ENCODE measurements around the gene RALGPS1.
"Not testable (repeated sequence)": the region's sequence is repeated elsewhere in the genome, so short reads cannot be mapped to it uniquely, and the experiment has no call there.

RALGPS1 gene

DNA sequence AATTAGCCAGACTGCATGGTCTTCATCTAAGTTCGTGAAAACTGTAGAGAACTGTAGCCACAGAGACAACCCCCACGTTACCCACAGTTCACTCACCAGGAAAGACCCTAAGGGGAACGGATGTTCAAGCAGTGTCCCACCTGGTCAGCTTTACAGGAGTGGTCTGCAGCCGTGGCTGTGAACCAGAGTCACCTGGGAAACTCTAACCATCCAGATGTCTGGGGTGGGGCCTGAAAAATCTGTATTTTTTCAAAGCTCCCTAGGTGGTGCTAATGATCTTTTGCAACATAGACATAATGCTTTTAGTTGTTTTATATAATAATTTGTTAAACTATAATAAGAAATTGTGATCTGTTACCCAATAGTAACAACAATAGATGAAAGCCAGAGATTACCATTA lies 255.5 kb downstream of the RALGPS1 start:
- in situ Hi-C loops (cut with MboI; ENCODE audit: low pct_unique_long_range_greater_than_20kb, low sequenced_read_pairs, unreplicated experiment), result no loop called here
- TF ChIP-seq, protein P1, sequence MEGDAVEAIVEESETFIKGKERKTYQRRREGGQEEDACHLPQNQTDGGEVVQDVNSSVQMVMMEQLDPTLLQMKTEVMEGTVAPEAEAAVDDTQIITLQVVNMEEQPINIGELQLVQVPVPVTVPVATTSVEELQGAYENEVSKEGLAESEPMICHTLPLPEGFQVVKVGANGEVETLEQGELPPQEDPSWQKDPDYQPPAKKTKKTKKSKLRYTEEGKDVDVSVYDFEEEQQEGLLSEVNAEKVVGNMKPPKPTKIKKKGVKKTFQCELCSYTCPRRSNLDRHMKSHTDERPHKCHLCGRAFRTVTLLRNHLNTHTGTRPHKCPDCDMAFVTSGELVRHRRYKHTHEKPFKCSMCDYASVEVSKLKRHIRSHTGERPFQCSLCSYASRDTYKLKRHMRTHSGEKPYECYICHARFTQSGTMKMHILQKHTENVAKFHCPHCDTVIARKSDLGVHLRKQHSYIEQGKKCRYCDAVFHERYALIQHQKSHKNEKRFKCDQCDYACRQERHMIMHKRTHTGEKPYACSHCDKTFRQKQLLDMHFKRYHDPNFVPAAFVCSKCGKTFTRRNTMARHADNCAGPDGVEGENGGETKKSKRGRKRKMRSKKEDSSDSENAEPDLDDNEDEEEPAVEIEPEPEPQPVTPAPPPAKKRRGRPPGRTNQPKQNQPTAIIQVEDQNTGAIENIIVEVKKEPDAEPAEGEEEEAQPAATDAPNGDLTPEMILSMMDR (IDR thresholded peaks at IDR 0.05; ENCODE audit: extremely low read depth, insufficient read depth, missing control alignments), result no peak
- DNase-seq (ENCODE audit: low spot score), result no peak

DNA sequence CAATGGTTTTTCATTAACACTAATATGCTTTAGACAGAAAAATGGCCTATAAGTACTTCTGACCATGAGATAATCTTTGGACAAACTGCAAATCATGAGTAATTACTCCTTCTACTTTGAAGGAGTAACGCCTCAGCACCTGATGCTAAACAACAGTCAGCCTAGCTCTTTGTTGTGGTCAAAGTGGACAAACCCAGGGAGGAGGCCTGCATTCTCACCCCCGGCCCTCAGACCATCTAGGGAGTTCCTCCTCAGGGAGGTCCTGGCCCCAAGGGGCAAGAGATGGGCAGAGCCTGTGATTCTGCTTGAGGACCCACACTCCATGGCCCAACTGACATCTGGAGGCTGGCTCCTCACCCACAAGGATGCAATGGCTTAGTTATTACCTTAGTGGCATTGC lies 256.1 kb downstream of the RALGPS1 start:
- TF ChIP-seq, protein P1 (IDR thresholded peaks at IDR 0.05; ENCODE audit: extremely low read depth, insufficient read depth, missing control alignments), result no peak
- in situ Hi-C loops (cut with MboI; ENCODE audit: low pct_unique_long_range_greater_than_20kb, low sequenced_read_pairs, unreplicated experiment), result no loop called here
- peak; percentile 40 for DNase-seq (ENCODE audit: low spot score)

DNA sequence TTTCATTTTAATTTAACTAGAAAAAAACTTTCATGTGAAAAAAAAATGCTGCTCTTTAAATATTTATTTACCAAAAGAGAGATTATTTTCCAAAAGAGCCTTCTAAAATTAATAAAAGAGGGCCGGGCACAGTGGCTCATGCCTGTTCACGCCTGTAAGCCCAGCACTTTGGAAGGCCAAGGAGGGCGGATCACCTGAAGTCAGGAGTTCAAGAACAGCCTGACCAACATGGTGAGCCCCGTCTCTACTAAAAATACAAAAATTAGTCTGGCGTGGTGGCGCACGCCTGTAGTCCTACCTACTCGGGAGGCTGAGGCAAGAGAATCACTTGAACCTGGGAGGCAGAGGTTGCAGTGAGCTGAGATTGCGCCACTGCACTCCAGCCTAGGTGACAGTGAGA lies 256.8 kb downstream of the RALGPS1 start:
- DNase-seq (ENCODE audit: low spot score); in situ Hi-C loops (cut with MboI; ENCODE audit: low pct_unique_long_range_greater_than_20kb, low sequenced_read_pairs, unreplicated experiment): not testable (repeated sequence)

DNA sequence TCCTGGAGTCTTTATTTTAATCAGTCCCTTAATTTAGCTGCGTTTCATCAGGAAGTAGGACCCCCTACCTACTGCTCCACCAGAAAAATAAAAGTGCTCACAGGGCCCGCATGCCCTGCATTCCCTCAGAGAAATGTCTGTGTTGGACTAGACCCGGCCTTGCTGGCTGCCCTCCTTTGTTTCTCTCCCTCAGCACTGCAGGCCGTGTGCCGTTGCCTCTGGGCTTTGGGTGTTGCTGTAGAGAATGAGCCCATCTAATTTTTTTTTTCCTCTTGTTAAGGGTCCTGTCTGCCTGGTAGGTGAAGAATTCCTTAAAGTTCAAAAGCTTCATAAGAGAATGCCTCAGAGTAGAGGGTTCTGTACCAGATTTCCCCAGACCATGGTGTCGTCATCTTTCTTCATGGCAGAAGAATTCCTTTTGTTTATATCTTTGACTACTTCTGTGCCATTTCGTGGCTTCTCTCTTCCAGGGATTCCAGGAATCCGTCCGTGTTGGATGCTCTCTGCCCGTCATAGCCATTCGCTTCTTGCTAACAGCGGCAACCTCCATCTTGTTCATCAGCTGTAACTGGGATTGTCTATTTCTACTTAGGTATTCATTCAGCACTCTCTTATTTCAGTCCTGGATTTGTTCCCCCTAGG lies 257.6 kb downstream of the RALGPS1 start:
- in situ Hi-C loops (cut with MboI; ENCODE audit: low pct_unique_long_range_greater_than_20kb, low sequenced_read_pairs, unreplicated experiment), result no loop called here
- no peak for DNase-seq (ENCODE audit: low spot score)
- TF ChIP-seq, protein P1 (IDR thresholded peaks at IDR 0.05; ENCODE audit: extremely low read depth, insufficient read depth, missing control alignments), result no peak

DNA sequence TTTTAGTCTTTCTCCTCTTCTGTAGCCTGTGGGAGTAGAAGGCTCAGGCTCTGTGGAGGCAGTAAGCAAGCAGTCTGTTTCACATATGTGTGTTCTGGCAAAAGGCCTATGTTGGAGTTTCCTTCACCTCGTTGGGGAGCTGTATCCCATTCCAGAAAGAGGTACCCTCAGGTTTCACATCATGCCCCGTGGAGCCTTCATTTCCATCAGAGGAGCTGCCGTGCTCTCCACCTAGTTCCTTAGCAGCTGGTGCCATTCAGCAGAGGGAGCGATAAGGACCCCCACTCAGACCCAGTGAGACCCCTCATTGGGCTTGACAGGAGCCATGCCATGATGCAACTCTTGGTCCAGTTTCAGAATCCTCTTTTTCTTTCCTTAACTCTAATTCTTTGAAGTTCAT lies 258.5 kb downstream of the RALGPS1 start:
- TF ChIP-seq, protein P1 (IDR thresholded peaks at IDR 0.05; ENCODE audit: extremely low read depth, insufficient read depth, missing control alignments), result no peak
- DNase-seq (ENCODE audit: low spot score), result no peak
- in situ Hi-C loops (cut with MboI; ENCODE audit: low pct_unique_long_range_greater_than_20kb, low sequenced_read_pairs, unreplicated experiment), result no loop called here

DNA sequence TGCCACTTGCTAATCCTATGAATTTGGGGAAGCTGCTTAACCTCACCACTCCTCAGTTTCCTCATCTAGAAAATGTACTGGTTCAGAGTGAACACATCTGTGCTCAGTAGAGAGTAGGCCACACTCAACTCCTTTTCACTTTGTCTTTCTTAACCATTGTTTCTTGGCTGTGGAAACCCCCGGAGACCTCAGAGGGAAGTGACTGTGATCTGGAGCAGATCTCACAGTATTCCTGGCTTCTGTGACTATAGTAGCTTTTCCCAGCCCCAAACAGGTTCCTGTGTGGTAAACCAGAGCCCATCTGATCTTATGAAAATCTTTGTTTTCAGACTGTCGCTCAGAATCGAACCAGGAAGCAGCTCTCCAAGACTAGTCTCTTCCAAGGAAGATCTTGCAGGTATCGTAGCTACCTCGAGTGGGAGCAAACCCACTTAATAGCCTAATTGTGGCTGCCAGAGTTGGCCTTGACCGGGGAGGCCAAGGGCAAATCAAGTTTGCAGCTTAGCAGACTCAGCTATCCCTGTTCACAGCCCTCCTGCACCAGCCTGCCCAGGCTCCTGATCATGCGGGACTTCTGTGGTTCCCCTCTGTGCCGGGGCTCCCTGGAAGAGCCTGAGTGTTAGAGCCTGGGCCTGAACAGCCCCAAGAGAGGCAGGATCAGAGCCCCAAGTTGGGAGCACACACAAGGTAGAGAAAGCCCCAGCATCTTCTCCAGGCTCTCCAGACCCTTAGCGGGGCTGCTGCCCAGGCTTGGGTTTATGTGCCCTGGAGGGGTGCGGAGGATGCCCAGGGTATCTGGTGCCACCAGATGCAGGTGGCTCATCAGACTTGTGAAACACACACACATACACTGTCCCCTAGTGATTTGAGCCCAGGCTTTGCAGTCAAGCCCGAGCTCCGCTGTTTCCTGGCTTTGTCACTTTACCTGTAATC lies 260.1 kb downstream of the RALGPS1 start:
- no peak for DNase-seq (ENCODE audit: low spot score)
- in situ Hi-C loops (cut with MboI; ENCODE audit: low pct_unique_long_range_greater_than_20kb, low sequenced_read_pairs, unreplicated experiment), result no loop called here
- TF ChIP-seq, protein P1 (IDR thresholded peaks at IDR 0.05; ENCODE audit: extremely low read depth, insufficient read depth, missing control alignments), result no peak

DNA sequence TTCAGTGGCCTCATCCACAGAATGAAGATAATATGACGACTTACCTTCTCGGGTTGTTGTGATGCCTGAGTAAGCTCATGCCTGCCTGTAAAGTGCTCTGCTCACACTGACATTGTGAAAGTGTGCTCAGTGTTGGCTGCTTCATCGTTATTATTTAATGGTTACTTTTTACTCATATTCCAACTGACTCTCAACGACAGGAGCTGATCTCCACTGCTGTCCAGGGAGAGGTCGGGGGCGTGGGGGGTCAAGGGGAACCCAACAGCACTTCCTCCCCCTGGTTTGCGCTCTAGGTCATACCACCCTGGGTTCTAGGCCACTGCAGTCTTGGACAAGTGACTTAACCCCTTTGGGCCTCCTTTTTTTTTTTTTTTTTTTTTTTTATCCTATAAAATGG lies 260.7 kb downstream of the RALGPS1 start:
- in situ Hi-C loops (cut with MboI; ENCODE audit: low pct_unique_long_range_greater_than_20kb, low sequenced_read_pairs, unreplicated experiment), result no loop called here
- DNase-seq (ENCODE audit: low spot score), result no peak
- TF ChIP-seq, protein P1 (IDR thresholded peaks at IDR 0.05; ENCODE audit: extremely low read depth, insufficient read depth, missing control alignments), result no peak
